GM12892 (cell line): ENCODE data around the gene GIPC2.

Experiments used
- POLR2A ChIP-seq: IDR thresholded peaks from 2 replicates; pipeline ENCODE4 v1.6.1; 2011; ENCODE audit warnings: low read depth, low read length, control low read depth
- TAF1 ChIP-seq: IDR thresholded peaks from 2 replicates; pipeline ENCODE4 v1.6.1; 2011; ENCODE audit warnings: low read depth, mild to moderate bottlenecking, control low read depth, low read length, borderline replicate concordance

DNA sequence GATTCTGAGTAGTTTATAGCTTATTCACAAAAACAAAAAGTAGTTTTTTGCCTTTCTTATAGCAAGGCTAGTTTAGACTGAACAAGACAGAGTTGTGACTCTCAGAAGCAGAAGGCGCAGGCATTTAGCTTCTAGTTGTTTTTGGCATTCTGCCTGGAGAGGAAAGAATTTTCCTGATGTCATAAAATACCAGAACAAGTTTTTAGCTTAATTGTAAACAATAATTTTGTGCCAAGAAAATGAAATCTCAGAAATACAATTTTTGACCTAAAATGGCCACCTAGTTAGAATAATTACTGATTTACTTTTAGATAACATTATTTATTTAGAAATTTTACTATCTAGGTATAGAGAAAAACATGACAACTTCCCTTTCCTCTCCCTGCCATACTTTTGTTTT, 40.0 kb upstream of the GIPC2 start:
- TF ChIP-seq POLR2A (no peak), TAF1 (no peak)
